Measurements from ENCODE around the gene STRBP.
"Not testable (repeated sequence)": the region's sequence is repeated elsewhere in the genome, so short reads cannot be mapped to it uniquely, and the experiment has no call there.

Gene STRBP

GRCh38 chr9:123246534-123246933 is 21.9 kb downstream of the STRBP start:
- DNase-seq = no peak

- DNase-seq = no peak
Observed at GRCh38 chr9:123239726-123240125, 28.7 kb downstream of the STRBP start.

- no peak for DNase-seq
Observed at GRCh38 chr9:123238365-123238764, 30.0 kb downstream of the STRBP start.

GRCh38 chr9:123237220-123237619 is 31.2 kb downstream of the STRBP start:
- DNase-seq = no peak

- no peak for DNase-seq
Observed at GRCh38 chr9:123235448-123235847, 32.9 kb downstream of the STRBP start.

GRCh38 chr9:123234853-123235252 is 33.5 kb downstream of the STRBP start:
- no peak for DNase-seq

GRCh38 chr9:123232332-123232731 is 36.1 kb downstream of the STRBP start:
- DNase-seq = no peak

GRCh38 chr9:123231421-123231820 is 37.0 kb downstream of the STRBP start:
- DNase-seq = no peak

GRCh38 chr9:123228967-123229366 is 39.4 kb downstream of the STRBP start:
- DNase-seq = no peak

- no peak for DNase-seq
Observed at GRCh38 chr9:123225995-123226394, 42.4 kb downstream of the STRBP start.

GRCh38 chr9:123225374-123225813 is 43.0 kb downstream of the STRBP start:
- DNase-seq = no peak

- no peak for DNase-seq
Observed at GRCh38 chr9:123220127-123220526, 48.3 kb downstream of the STRBP start.

GRCh38 chr9:123218831-123219230 is 49.6 kb downstream of the STRBP start:
- DNase-seq = no peak

- DNase-seq = no peak
Observed at GRCh38 chr9:123217128-123217654, 51.2 kb downstream of the STRBP start.

GRCh38 chr9:123216251-123216797 is 52.1 kb downstream of the STRBP start:
- no peak for DNase-seq

GRCh38 chr9:123211081-123211480 is 57.3 kb downstream of the STRBP start:
- no peak for DNase-seq

- no peak for DNase-seq
Observed at GRCh38 chr9:123208626-123209174, 59.7 kb downstream of the STRBP start.

GRCh38 chr9:123206065-123206464 is 62.3 kb downstream of the STRBP start:
- DNase-seq = no peak

GRCh38 chr9:123201083-123201482 is 67.3 kb downstream of the STRBP start:
- no peak for DNase-seq

- not testable (repeated sequence) for DNase-seq
Observed at GRCh38 chr9:123200469-123200868, 67.9 kb downstream of the STRBP start.

GRCh38 chr9:123196124-123196523 is 72.3 kb downstream of the STRBP start:
- no peak for DNase-seq

GRCh38 chr9:123194023-123194422 is 74.4 kb downstream of the STRBP start:
- DNase-seq = no peak

GRCh38 chr9:123191680-123192079 is 76.7 kb downstream of the STRBP start:
- no peak for DNase-seq

GRCh38 chr9:123191260-123191659 is 77.1 kb downstream of the STRBP start:
- no peak for DNase-seq

- DNase-seq = no peak
Observed at GRCh38 chr9:123187131-123187530, 81.3 kb downstream of the STRBP start.

Measured in NCI-H2029 treated with DMSO at 0.1 percent for 48 hours (cell line).